Fibroblast of peridontal ligament (primary cell): ENCODE data around the gene PCDHGA12.

ENCODE experiments used
- DNase-seq: peaks from one replicate; pipeline ENCODE4 v3.0.0-alpha.2; 2010; ENCODE audit errors: extremely low read depth

The PCDHGA12 gene

DNA sequence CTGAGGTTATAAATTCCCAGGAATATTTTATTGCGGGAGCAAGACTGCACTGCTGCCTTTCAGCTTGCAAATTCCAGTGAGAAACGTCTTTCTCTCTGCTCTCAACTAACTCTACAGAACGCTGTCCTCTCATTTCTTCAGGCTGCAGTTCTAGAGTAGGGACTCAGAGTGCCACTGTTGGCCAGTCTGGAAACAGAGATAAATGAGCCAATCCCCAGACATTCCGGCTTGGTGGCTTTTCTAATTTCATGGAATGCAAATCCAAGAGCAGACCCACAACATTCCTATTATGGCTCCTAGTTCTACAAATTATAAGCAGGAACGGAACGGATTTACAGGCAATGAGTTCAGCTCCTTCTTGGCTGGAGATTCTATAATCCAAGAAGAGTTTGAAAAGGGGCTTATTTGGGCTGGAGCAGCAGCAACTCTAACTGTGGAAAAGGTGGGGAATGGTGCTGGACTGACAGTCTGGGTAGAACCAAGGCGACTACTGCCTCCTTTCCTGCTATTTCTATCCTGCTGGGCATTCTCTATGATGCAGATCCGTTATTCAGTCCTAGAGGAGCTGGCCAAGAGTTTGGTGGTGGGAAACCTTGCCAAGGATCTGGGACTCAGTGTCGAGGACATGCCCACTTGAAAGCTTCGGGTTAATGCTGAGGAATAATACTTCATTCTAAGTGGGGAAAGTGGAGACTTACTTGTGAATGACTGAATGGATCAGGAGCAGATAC, 9.3 kb downstream of the PCDHGA12 start:
- DNase-seq: no peak

DNA sequence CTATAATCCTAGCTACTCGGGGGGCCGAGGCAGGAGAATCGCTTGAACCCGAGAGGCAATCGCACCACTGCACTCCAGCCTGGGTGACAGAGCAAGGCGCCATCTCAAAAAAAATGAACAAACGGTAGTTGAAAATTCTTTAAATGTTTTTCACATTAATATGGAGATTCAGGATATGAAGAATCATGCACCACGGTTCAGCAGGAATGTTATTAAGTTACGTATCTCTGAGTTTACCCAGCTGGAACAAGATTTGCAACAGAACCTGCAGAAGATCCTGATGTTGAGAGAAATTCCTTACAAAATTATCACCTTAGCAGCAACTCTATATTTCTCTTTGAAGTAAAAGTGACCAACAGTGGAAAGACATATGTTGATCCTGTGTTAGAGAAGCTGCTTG, 10.0 kb downstream of the PCDHGA12 start:
- DNase-seq: no peak

- no peak for DNase-seq
These were observed 11.4 kb downstream of the PCDHGA12 start for GRCh38 chr5:141441571-141442170.

DNA sequence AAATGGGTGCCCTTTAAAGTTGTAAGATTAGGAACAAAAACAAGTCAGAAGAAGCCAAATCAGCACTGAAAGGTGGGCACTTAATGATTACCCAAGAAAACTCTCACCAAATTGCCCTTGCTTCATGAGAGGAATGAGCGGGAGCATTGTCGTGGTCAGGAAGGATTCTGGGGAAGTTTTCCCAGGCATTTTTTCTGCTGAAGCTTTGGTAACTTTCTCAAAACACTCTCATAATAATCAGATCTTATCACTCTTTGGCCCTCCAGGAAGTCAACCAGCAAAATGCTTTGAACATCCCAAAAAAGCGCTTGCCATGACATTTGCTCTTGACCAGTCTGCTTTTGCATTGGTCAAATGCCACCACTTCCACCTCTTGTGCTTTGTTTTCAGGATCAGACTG, 35.0 kb downstream of the PCDHGA12 start:
- no peak for DNase-seq

GRCh38 chr5:141475625-141476131, 45.4 kb downstream of the PCDHGA12 start, which contains the start of gene PCDHGC3:
Gene PCDHGC3 (plus strand): TSS chr5:141475966. CDS start chr5:141476117, 151 bp downstream.
- peak; percentile 95 for DNase-seq

GRCh38 chr5:141476132-141476911, 46.0 kb downstream of the PCDHGA12 start:
- peak; percentile 87 for DNase-seq

DNA sequence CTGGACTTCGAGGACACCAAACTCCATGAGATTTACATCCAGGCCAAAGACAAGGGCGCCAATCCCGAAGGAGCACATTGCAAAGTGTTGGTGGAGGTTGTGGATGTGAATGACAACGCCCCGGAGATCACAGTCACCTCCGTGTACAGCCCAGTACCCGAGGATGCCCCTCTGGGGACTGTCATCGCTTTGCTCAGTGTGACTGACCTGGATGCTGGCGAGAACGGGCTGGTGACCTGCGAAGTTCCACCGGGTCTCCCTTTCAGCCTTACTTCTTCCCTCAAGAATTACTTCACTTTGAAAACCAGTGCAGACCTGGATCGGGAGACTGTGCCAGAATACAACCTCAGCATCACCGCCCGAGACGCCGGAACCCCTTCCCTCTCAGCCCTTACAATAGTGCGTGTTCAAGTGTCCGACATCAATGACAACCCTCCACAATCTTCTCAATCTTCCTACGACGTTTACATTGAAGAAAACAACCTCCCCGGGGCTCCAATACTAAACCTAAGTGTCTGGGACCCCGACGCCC, 46.8 kb downstream of the PCDHGA12 start:
- no peak for DNase-seq

DNA sequence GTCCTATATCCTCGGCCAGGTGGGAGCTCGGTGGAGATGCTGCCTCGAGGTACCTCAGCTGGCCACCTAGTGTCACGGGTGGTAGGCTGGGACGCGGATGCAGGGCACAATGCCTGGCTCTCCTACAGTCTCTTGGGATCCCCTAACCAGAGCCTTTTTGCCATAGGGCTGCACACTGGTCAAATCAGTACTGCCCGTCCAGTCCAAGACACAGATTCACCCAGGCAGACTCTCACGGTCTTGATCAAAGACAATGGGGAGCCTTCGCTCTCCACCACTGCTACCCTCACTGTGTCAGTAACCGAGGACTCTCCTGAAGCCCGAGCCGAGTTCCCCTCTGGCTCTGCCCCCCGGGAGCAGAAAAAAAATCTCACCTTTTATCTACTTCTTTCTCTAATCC, 47.5 kb downstream of the PCDHGA12 start:
- peak; percentile 35 for DNase-seq

DNA sequence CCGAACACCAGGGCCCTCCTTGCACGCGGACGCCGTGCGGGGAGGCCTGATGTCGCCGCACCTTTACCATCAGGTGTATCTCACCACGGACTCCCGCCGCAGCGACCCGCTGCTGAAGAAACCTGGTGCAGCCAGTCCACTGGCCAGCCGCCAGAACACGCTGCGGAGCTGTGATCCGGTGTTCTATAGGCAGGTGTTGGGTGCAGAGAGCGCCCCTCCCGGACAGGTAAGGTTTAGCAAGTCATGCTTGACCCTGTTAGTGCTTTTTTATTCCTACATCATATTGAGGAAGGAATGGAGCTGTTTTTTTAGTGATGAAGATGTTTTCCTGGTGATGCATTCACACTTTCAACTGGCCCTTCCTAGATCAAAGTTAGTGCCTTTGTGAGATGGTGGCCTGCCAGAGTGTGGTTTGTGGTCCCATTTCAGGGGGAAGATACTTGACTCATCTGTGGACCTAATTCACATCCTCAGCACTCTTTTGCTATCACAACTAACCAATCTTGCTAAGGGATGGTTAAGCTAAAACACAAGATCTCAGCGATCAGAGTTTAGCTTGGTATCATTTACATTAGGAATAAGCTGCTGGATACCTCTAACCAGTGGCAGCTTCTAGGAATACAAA, 48.1 kb downstream of the PCDHGA12 start:
- DNase-seq: peak; percentile 30

DNA sequence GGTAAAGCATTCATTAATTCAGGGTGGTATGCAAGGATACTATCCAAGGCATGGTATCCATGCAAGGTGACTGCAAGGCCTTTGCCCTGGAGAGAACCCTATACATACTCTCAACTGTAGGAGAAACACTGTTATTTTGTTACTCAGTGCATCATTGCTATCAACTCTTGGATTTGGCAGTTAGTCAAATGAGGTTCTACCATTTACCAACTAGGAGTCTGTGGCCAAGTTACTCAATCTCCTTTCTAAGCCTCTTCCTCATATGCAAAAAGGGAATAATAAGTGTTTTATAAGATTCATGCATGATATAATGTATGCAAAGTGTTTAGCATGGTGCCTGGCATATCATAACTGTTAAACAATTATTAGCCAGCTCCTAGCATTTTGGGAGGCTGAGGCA, 49.5 kb downstream of the PCDHGA12 start:
- peak; percentile 62 for DNase-seq
